ENCODE data around the gene STAMBPL1.

Gene STAMBPL1

DNA sequence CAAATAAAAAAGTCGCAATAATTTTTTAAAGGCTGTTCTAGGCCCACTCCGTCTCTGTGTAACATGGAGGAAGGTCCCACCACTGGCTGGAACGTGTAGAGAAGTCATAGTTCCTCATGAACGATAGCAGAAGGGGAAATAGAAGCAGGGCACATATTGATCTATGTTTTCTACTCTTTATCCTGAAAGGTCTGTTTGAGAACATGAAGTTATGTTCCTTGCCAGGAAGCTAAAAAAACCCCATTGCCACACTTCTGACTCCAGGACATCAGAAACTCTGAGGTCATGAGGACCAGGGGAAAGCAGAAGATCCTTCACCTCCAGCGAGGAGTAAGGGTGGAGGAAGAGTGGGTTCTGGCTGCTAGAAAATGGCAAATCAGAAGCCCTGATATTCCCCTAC lies 39.2 kb upstream of the STAMBPL1 start:
- Mint-ChIP-seq H3K4me3 (no peak overlapping the region), H3K36me3 (ENCODE audit: low read depth) (no peaks in the 10 kb centered on the region), H3K4me1 (no peaks in the 10 kb centered on the region), H3K27me3 (ENCODE audit: low read depth) (peaks cover 4% of the 10 kb centered on the region), H3K9me3 (no peaks in the 10 kb centered on the region), H3K27ac (no peak overlapping the region)
- TF ChIP-seq, protein P1, sequence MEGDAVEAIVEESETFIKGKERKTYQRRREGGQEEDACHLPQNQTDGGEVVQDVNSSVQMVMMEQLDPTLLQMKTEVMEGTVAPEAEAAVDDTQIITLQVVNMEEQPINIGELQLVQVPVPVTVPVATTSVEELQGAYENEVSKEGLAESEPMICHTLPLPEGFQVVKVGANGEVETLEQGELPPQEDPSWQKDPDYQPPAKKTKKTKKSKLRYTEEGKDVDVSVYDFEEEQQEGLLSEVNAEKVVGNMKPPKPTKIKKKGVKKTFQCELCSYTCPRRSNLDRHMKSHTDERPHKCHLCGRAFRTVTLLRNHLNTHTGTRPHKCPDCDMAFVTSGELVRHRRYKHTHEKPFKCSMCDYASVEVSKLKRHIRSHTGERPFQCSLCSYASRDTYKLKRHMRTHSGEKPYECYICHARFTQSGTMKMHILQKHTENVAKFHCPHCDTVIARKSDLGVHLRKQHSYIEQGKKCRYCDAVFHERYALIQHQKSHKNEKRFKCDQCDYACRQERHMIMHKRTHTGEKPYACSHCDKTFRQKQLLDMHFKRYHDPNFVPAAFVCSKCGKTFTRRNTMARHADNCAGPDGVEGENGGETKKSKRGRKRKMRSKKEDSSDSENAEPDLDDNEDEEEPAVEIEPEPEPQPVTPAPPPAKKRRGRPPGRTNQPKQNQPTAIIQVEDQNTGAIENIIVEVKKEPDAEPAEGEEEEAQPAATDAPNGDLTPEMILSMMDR (IDR thresholded peaks at IDR 0.05; ENCODE audit: unreplicated experiment in 3 of 3) = no peak

DNA sequence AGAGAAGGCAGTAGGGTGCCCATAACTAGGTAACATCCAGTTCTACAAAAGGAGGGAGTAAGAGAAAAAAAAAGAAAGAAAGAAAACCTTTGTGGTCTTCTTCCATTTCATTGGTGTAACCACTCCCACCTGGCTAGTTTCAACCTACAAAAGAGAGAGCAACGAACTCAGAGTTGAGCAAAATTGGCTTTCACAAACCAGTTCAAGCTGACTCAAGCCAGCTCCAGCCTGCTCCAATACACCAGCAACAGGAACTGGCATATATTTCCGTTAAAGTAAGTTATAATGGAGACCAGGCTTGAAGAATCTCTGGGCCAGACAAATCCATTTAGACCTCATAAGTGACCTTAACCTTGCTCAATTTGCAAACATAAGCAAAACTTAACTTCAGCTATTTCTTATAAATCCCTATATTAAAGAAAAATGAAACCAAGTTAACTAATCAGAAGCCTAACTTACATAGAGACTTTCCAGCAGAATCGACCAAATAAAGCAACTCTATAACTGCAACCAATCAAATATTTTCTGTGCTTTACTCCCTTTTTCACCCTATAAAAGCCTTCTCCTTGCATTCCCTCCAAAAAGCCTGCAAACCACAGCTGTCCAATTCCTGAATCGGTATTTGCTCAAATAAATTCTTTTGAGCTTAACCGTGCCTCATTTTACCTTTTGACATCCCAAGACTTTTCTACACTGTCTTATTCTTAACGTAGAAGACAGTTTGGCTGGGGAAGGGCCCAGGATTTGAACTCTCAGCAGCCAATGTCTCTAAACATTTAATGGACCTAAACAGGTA lies 38.5 kb upstream of the STAMBPL1 start:
- Mint-ChIP-seq H3K36me3 (ENCODE audit: low read depth) (no peaks in the 10 kb centered on the region), H3K9me3 (no peaks in the 10 kb centered on the region), H3K4me1 (no peaks in the 10 kb centered on the region), H3K27me3 (ENCODE audit: low read depth) (peaks cover 4% of the 10 kb centered on the region), H3K4me3 (no peak overlapping the region), H3K27ac (no peak overlapping the region)
- TF ChIP-seq, protein P1 (IDR thresholded peaks at IDR 0.05; ENCODE audit: unreplicated experiment in 3 of 3) = no peak

DNA sequence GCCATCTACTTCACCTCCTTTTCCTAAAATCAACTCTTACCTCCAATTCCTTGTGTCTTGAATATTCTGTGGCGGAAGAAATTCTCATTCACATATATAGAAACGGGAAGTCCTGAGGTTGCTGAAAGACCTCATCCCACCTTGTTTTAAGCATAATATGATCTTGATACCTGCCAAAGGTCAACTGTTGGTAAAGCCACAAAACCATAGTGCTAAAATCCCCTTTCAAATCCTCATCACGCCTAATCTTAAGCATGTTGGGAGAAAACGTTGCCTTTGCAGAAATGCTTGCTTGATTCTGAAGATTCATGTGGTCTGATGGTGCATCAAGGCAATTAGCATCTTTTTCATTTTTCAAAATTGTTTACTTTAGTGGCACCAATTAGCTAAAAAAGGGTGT lies 36.9 kb upstream of the STAMBPL1 start:
- Mint-ChIP-seq H3K4me3 (no peak overlapping the region), H3K27me3 (ENCODE audit: low read depth) (peaks cover 4% of the 10 kb centered on the region), H3K4me1 (no peaks in the 10 kb centered on the region), H3K36me3 (ENCODE audit: low read depth) (no peaks in the 10 kb centered on the region), H3K27ac (no peak overlapping the region), H3K9me3 (no peaks in the 10 kb centered on the region)
- TF ChIP-seq, protein P1 (IDR thresholded peaks at IDR 0.05; ENCODE audit: unreplicated experiment in 3 of 3) = no peak

DNA sequence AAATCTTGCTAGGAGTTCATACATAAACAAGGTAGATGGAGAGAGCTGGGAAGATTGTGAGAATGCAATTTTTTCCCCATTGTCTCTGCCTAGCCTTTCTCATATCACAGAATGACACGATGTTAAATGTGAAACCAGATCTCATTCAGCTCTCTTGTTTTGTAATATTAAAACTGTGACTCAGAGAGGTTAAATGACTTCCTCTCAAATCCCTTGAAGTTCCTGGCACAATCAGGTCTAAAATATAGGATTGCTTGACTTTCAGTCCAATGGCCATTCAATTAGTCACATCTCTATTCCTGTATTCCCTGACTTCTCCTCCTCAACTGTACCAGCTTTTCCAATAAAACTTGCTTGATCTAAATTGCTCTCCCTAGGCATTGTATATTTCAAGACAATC lies 31.5 kb upstream of the STAMBPL1 start:
- TF ChIP-seq, protein P1 (IDR thresholded peaks at IDR 0.05; ENCODE audit: unreplicated experiment in 3 of 3) = no peak
- H3K27me3 Mint-ChIP-seq (ENCODE audit: low read depth) = no peaks in the 10 kb centered on the region
- H3K36me3 Mint-ChIP-seq (ENCODE audit: low read depth) = no peaks in the 10 kb centered on the region
- no peak overlapping the region for H3K4me3 Mint-ChIP-seq
- no peaks in the 10 kb centered on the region for H3K9me3 Mint-ChIP-seq
- H3K4me1 Mint-ChIP-seq = no peaks in the 10 kb centered on the region
- H3K27ac Mint-ChIP-seq = no peak overlapping the region

DNA sequence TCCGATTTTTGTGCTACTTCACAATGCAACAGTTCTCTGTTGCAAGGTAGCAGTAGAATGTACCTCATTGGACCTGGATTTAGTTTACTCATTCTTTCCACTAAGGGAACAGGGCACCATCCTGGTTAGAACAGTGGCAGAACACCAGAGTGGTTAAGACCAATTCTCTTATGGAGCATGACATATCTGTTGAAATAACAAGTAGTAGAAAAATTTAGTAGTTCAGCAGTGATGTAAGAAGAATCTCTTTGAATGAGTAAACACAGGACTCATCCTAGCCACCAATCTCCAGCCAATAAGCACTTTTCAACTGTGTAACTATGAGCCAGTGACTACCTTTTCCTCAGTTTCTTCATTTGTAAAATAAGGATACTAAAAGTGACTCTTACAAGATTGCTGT lies 30.8 kb upstream of the STAMBPL1 start:
- TF ChIP-seq, protein P1 (IDR thresholded peaks at IDR 0.05; ENCODE audit: unreplicated experiment in 3 of 3) = no peak
- Mint-ChIP-seq H3K27me3 (ENCODE audit: low read depth) (no peaks in the 10 kb centered on the region), H3K9me3 (no peaks in the 10 kb centered on the region), H3K27ac (no peak overlapping the region), H3K4me3 (no peak overlapping the region), H3K4me1 (no peaks in the 10 kb centered on the region), H3K36me3 (ENCODE audit: low read depth) (no peaks in the 10 kb centered on the region)

DNA sequence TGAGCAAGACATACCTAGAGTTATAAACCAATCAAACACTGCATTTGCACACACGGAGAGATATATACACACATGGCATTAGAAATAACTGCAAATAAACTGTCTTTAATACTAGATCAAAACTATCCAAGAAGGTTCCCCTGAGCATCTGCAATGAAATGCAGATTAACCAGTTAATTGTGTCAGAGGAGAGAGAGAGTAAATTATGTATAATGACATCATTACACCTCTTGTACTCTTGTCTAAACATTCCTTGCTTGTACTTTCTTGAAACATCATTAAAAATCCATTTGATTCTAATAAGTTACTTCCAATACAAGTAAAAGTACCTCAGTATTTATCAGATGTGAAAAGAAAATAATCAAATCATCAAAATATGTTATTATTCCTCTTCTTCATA lies 29.3 kb upstream of the STAMBPL1 start:
- H3K27ac Mint-ChIP-seq = no peak overlapping the region
- no peaks in the 10 kb centered on the region for H3K27me3 Mint-ChIP-seq (ENCODE audit: low read depth)
- no peaks in the 10 kb centered on the region for H3K36me3 Mint-ChIP-seq (ENCODE audit: low read depth)
- no peak overlapping the region for H3K4me3 Mint-ChIP-seq
- H3K4me1 Mint-ChIP-seq = no peaks in the 10 kb centered on the region
- H3K9me3 Mint-ChIP-seq = no peaks in the 10 kb centered on the region
- TF ChIP-seq, protein P1 (IDR thresholded peaks at IDR 0.05; ENCODE audit: unreplicated experiment in 3 of 3) = no peak
